Measurements from ENCODE around the gene SCGN.
A peak's percentile ranks its signal among the peaks of the same experiment; 100 is the strongest.

The SCGN gene

DNA sequence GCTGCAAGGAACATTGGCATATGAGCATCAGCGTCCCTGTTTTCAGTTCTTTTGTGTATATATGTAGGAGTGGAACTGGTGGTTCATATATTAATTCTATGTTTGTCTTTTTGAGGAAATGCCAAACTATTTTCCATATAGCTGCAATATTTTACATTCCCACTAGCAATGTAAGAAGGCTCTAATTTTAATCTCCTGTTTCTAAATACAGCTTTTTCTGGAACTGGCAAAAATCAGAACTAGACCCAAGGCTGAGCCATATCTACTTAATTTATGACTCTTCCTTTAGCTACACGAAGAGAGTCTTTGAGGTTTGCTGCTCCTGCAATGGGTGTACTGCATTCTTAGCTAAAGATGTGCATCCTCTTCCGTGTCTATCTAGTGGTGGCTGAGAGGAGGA, 52.0 kb downstream of the SCGN start:
- peaks cover 15% of the 10 kb centered on the region for H3K4me1 ChIP-seq (ENCODE audit: control insufficient read depth, insufficient read depth, low read length)
- H3K9ac ChIP-seq (ENCODE audit: low read length) = no peak overlapping the region
- H3K4me3 ChIP-seq (ENCODE audit: low read length) = no peak overlapping the region
- H3K9me3 ChIP-seq (ENCODE audit: control insufficient read depth, low read length) = no peaks in the 10 kb centered on the region
- H3K27me3 ChIP-seq (replicated peaks; ENCODE audit: control insufficient read depth, insufficient read depth, low read length) = no peaks in the 10 kb centered on the region
- no peak for DNase-seq (ENCODE audit: low read depth)
- no peaks in the 10 kb centered on the region for H3K36me3 ChIP-seq (ENCODE audit: control insufficient read depth, insufficient read depth, low read length, severe bottlenecking)

- H3K36me3 ChIP-seq (ENCODE audit: control insufficient read depth, insufficient read depth, low read length, severe bottlenecking) = no peaks in the 10 kb centered on the region
- DNase-seq (ENCODE audit: low read depth) = no peak
- H3K9ac ChIP-seq (ENCODE audit: low read length) = no peak overlapping the region
- no peaks in the 10 kb centered on the region for H3K9me3 ChIP-seq (ENCODE audit: control insufficient read depth, low read length)
- peaks cover 15% of the 10 kb centered on the region for H3K4me1 ChIP-seq (ENCODE audit: control insufficient read depth, insufficient read depth, low read length)
- no peaks in the 10 kb centered on the region for H3K27me3 ChIP-seq (replicated peaks; ENCODE audit: control insufficient read depth, insufficient read depth, low read length)
- no peak overlapping the region for H3K4me3 ChIP-seq (ENCODE audit: low read length)
These were observed 54.4 kb downstream of the SCGN start for GRCh38 chr6:25706314-25707014.

DNA sequence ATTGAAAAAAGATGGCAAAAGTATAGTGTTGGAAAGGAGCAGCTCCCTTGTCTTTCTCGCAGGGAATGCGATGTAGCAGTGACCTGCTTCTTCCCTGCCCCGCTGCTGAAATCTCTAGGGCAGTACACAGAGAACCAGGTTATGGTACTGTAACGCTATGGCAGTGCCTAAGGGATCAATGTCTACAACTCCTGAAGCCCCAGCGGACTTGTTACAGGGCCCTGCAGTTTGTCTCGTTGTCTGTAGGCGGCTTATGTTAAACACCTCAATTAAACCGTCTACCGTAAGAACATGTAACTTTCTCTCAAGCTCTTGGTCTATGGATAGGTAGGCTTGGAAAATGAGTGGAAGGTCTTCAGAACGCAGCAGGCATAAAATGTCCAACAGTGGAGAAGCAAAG, 57.7 kb downstream of the SCGN start:
- H3K4me3 ChIP-seq (ENCODE audit: low read length) = no peak overlapping the region
- H3K9ac ChIP-seq (ENCODE audit: low read length) = no peak overlapping the region
- no peaks in the 10 kb centered on the region for H3K27me3 ChIP-seq (replicated peaks; ENCODE audit: control insufficient read depth, insufficient read depth, low read length)
- no peak for DNase-seq (ENCODE audit: low read depth)
- H3K9me3 ChIP-seq (ENCODE audit: control insufficient read depth, low read length) = no peaks in the 10 kb centered on the region
- no peaks in the 10 kb centered on the region for H3K36me3 ChIP-seq (ENCODE audit: control insufficient read depth, insufficient read depth, low read length, severe bottlenecking)
- peaks cover 32% of the 10 kb centered on the region for H3K4me1 ChIP-seq (ENCODE audit: control insufficient read depth, insufficient read depth, low read length)

DNA sequence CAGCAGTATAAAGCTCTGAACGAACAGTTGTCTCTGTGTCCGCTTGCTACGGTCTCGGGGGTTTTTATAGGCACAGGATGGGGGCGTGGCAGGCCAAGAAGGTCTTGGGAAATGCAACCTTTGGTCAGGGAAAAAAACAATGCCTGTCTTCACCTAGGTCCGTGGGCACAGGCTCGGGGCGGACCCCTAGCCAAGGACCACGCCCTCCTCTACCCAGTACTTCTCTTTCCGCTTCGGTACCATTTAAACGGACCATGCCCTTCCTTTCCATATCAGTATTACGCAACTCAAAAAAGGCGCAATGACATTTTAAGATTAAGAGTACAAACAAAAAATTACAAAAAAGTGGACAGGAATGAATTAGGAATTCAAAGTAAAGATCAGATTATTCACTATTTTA, 58.3 kb downstream of the SCGN start:
- DNase-seq (ENCODE audit: low read depth) = no peak
- Histone ChIP-seq H3K27me3 (replicated peaks; ENCODE audit: control insufficient read depth, insufficient read depth, low read length) (no peaks in the 10 kb centered on the region), H3K36me3 (ENCODE audit: control insufficient read depth, insufficient read depth, low read length, severe bottlenecking) (no peaks in the 10 kb centered on the region), H3K9ac (ENCODE audit: low read length) (no peak overlapping the region), H3K4me3 (ENCODE audit: low read length) (no peak overlapping the region), H3K4me1 (ENCODE audit: control insufficient read depth, insufficient read depth, low read length) (peaks cover 32% of the 10 kb centered on the region), H3K9me3 (ENCODE audit: control insufficient read depth, low read length) (no peaks in the 10 kb centered on the region)

GRCh38 chr6:25713824-25714223, 61.8 kb downstream of the SCGN start:
- H3K27me3 ChIP-seq (replicated peaks; ENCODE audit: control insufficient read depth, insufficient read depth, low read length) = no peaks in the 10 kb centered on the region
- H3K9ac ChIP-seq (ENCODE audit: low read length) = peak overlapping the region; percentile 50
- H3K4me3 ChIP-seq (ENCODE audit: low read length) = no peak overlapping the region
- no peaks in the 10 kb centered on the region for H3K9me3 ChIP-seq (ENCODE audit: control insufficient read depth, low read length)
- no peaks in the 10 kb centered on the region for H3K36me3 ChIP-seq (ENCODE audit: control insufficient read depth, insufficient read depth, low read length, severe bottlenecking)
- peaks cover 18% of the 10 kb centered on the region for H3K4me1 ChIP-seq (ENCODE audit: control insufficient read depth, insufficient read depth, low read length)
- DNase-seq (ENCODE audit: low read depth) = no peak

GRCh38 chr6:25714765-25715164, 62.8 kb downstream of the SCGN start:
- Histone ChIP-seq H3K27me3 (replicated peaks; ENCODE audit: control insufficient read depth, insufficient read depth, low read length) (no peaks in the 10 kb centered on the region), H3K9me3 (ENCODE audit: control insufficient read depth, low read length) (no peaks in the 10 kb centered on the region), H3K4me1 (ENCODE audit: control insufficient read depth, insufficient read depth, low read length) (peaks cover 18% of the 10 kb centered on the region), H3K9ac (ENCODE audit: low read length) (no peak overlapping the region), H3K4me3 (ENCODE audit: low read length) (no peak overlapping the region), H3K36me3 (ENCODE audit: control insufficient read depth, insufficient read depth, low read length, severe bottlenecking) (no peaks in the 10 kb centered on the region)
- DNase-seq (ENCODE audit: low read depth) = no peak

DNA sequence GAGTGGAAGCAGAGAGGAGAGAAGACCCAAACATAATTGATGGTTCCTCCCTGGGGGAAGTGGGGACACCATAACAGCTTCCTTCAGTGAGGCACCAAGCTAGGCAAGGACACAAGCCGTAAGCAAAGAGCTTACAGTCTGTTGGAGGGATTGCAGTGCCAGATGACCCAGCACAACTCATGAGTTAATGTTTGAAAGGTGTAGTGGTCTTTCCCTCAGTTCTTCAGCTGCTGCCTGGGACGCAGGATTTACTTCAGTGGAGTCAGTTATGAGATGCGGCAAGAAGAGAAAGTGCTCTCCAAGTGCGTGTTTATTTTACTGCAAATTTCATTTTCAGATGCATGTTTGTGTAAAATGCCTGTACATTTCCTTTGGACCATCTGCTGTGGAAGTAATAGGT, 63.8 kb downstream of the SCGN start:
- Histone ChIP-seq H3K4me3 (ENCODE audit: low read length) (no peak overlapping the region), H3K36me3 (ENCODE audit: control insufficient read depth, insufficient read depth, low read length, severe bottlenecking) (no peaks in the 10 kb centered on the region), H3K27me3 (replicated peaks; ENCODE audit: control insufficient read depth, insufficient read depth, low read length) (no peaks in the 10 kb centered on the region), H3K9me3 (ENCODE audit: control insufficient read depth, low read length) (no peaks in the 10 kb centered on the region), H3K4me1 (ENCODE audit: control insufficient read depth, insufficient read depth, low read length) (peaks cover 18% of the 10 kb centered on the region), H3K9ac (ENCODE audit: low read length) (no peak overlapping the region)
- no peak for DNase-seq (ENCODE audit: low read depth)

DNA sequence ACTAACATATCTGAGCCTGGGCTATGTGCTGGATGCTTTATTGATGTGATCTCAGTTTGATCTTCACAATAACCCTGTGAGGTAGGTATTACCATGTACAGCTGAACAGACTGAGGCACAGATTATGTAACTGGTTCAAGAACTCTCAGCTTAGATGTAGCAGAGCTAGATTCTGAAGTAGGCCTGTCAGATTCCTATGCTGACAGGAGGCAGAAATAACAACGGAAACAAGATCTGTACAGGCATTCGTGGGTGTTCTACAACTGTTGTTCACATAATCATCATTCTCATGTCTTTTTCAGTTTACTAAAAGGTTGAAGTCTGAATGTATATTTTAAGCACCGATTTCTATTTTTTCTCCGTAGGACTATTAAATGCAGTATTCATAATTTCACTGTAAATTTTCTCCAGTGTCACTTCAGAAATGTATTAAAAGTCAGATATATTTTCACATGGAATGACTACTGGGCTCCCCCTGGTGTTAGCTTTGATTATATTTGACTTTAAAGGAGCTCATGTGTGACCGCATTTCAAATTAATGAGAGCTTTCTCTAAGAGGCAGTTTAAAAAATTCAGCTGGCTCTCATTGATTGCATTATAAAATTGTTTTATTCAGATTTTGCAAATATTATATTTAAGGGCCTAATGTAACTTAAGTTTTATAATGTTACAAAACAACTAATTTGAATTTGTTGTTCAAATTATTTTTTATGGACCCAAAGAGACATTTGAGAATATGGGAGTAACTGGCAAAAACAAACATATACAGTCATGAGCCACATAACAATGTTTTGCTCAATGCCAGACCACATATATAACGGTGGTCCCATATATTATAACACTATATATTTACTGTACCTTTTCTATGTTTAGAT, 66.1 kb downstream of the SCGN start:
- H3K27me3 ChIP-seq (replicated peaks; ENCODE audit: control insufficient read depth, insufficient read depth, low read length) = no peaks in the 10 kb centered on the region
- H3K9me3 ChIP-seq (ENCODE audit: control insufficient read depth, low read length) = no peaks in the 10 kb centered on the region
- DNase-seq (ENCODE audit: low read depth) = peak; percentile 81
- peaks cover 16% of the 10 kb centered on the region for H3K4me1 ChIP-seq (ENCODE audit: control insufficient read depth, insufficient read depth, low read length)
- H3K36me3 ChIP-seq (ENCODE audit: control insufficient read depth, insufficient read depth, low read length, severe bottlenecking) = no peaks in the 10 kb centered on the region
- no peak overlapping the region for H3K9ac ChIP-seq (ENCODE audit: low read length)
- no peak overlapping the region for H3K4me3 ChIP-seq (ENCODE audit: low read length)

- no peak for DNase-seq (ENCODE audit: low read depth)
- H3K36me3 ChIP-seq (ENCODE audit: control insufficient read depth, insufficient read depth, low read length, severe bottlenecking) = no peaks in the 10 kb centered on the region
- no peaks in the 10 kb centered on the region for H3K9me3 ChIP-seq (ENCODE audit: control insufficient read depth, low read length)
- H3K4me3 ChIP-seq (ENCODE audit: low read length) = no peak overlapping the region
- H3K27me3 ChIP-seq (replicated peaks; ENCODE audit: control insufficient read depth, insufficient read depth, low read length) = peaks cover 12% of the 10 kb centered on the region
- no peaks in the 10 kb centered on the region for H3K4me1 ChIP-seq (ENCODE audit: control insufficient read depth, insufficient read depth, low read length)
- H3K9ac ChIP-seq (ENCODE audit: low read length) = no peak overlapping the region
These were observed 74.3 kb downstream of the SCGN start for GRCh38 chr6:25726122-25726911.

GRCh38 chr6:25727028-25727427, 75.0 kb downstream of the SCGN start:
- H3K4me1 ChIP-seq (ENCODE audit: control insufficient read depth, insufficient read depth, low read length) = no peaks in the 10 kb centered on the region
- peaks cover 13% of the 10 kb centered on the region for H3K27me3 ChIP-seq (replicated peaks; ENCODE audit: control insufficient read depth, insufficient read depth, low read length)
- H3K36me3 ChIP-seq (ENCODE audit: control insufficient read depth, insufficient read depth, low read length, severe bottlenecking) = no peaks in the 10 kb centered on the region
- no peaks in the 10 kb centered on the region for H3K9me3 ChIP-seq (ENCODE audit: control insufficient read depth, low read length)
- H3K4me3 ChIP-seq (ENCODE audit: low read length) = no peak overlapping the region
- no peak for DNase-seq (ENCODE audit: low read depth)
- H3K9ac ChIP-seq (ENCODE audit: low read length) = no peak overlapping the region

DNA sequence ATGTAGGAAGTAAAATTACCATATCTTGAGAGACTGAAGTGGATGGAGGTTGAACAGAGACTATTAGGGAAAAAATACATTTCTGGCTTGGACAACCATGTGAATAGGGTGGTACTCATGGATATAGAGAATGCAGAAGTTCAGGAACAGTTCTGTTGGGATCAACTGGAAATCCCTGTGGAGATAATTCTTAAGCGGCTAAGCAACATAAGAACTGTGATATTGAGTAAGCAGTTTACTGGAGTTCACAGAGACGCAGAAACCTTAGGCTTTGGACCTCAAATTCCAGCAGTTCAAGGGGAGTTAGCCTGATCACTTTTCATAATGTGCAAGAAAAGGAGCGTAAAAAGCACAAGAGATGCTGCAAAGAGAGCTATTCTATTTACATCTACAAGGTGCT, 78.9 kb downstream of the SCGN start:
- H3K4me3 ChIP-seq (ENCODE audit: low read length) = no peak overlapping the region
- no peaks in the 10 kb centered on the region for H3K9me3 ChIP-seq (ENCODE audit: control insufficient read depth, low read length)
- DNase-seq (ENCODE audit: low read depth) = no peak
- H3K27me3 ChIP-seq (replicated peaks; ENCODE audit: control insufficient read depth, insufficient read depth, low read length) = peaks cover 21% of the 10 kb centered on the region
- no peaks in the 10 kb centered on the region for H3K36me3 ChIP-seq (ENCODE audit: control insufficient read depth, insufficient read depth, low read length, severe bottlenecking)
- H3K4me1 ChIP-seq (ENCODE audit: control insufficient read depth, insufficient read depth, low read length) = no peaks in the 10 kb centered on the region
- H3K9ac ChIP-seq (ENCODE audit: low read length) = no peak overlapping the region

All from adipocyte (in vitro differentiated cells).